Prostate gland (tissue), 2 donors: ENCODE data around the gene PODXL. TPM values are rescaled to one million over a fixed set of nuclear protein-coding genes. Genes with fewer than 3 reads are reported as not detected.
"Not testable (repeated sequence)": the region's sequence is repeated elsewhere in the genome, so short reads cannot be mapped to it uniquely, and the experiment has no call there.

Experiments
- DNase-seq: peaks from one replicate; pipeline ENCODE4 v3.0.0-alpha.2; 2019; ENCODE audit warnings: low spot score
- H3K27ac ChIP-seq, 2 donors: fragments of 200-600 bp; sonication (generic); 2 replicates each; pipeline ENCODE4 v1.5.1; 2017 to 2019
- H3K27me3 ChIP-seq: fragments of 200-600 bp; sonication (generic); replicated peaks from 2 replicates; pipeline ENCODE4 v1.5.1; 2019; ENCODE audit not compliant: insufficient read depth
- H3K36me3 ChIP-seq, 2 donors: fragments of 200-600 bp; sonication (generic); 1 replicate in 1 of 2; 2 replicates in 1 of 2; pipeline versions ENCODE4 v1.5.1 to v1.8.1; 2017 to 2019
- H3K4me1 ChIP-seq: fragments of 200-600 bp; sonication (generic); replicated peaks from 2 replicates; pipeline ENCODE4 v1.5.1; 2019
- H3K4me3 ChIP-seq, 2 donors: fragments of 200-600 bp; sonication (generic); 2 replicates each; pipeline ENCODE4 v1.5.1; 2017 to 2019
- H3K9me3 ChIP-seq: fragments of 200-600 bp; sonication (generic); 2 replicates; pipeline ENCODE4 v1.5.1; 2017
- POLR2A ChIP-seq: fragments of 450-650 bp; IDR thresholded peaks from one replicate; pipeline ENCODE4 v1.6.1; 2016; ENCODE audit warnings: antibody characterized with exemption, mild to moderate bottlenecking
- POLR2AphosphoS5 ChIP-seq: sonication (generic); formaldehyde crosslinking; IDR thresholded peaks from one replicate; pipeline ENCODE4 v1.6.1; 2017; ENCODE audit warnings: antibody characterized with exemption
- WGBS: methylation state at CpG from one replicate; pipeline ENCODE4 v1.1.5; 2018; 5-methylcytosine and 5-hydroxymethylcytosine counted together
- intact Hi-C: fragments of 100-400 bp; cut with DNase I; formaldehyde crosslinking; loops from one replicate; pipeline ENCODE4 v1.14.2; 2022
- total RNA-seq, 2 donors: library from RNA; depleted of rRNA; stranded (reverse); fragments of >200 nt; gene quantifications; one replicate each; pipeline ENCODE4 v1.1.0, GENCODE V29; 2016
- TF ChIP-seq, protein P1 (sequence below), 4 experiments: fragments of 200-600 bp in 2 of 4; fragments of 450-650 bp in 2 of 4; sonication (generic) in 2 of 4; IDR thresholded peaks; 1 replicate in 3 of 4; 2 replicates in 1 of 4; pipeline ENCODE4 v1.5.1; 2016 to 2019; ENCODE audit warnings: antibody characterized with exemption in 4 of 4, mild to moderate bottlenecking in 2 of 4, moderate library complexity in 2 of 4

Gene PODXL
- total RNA-seq, 2 donors from 2014 or later: 17.7 to 19.4 TPM

DNA sequence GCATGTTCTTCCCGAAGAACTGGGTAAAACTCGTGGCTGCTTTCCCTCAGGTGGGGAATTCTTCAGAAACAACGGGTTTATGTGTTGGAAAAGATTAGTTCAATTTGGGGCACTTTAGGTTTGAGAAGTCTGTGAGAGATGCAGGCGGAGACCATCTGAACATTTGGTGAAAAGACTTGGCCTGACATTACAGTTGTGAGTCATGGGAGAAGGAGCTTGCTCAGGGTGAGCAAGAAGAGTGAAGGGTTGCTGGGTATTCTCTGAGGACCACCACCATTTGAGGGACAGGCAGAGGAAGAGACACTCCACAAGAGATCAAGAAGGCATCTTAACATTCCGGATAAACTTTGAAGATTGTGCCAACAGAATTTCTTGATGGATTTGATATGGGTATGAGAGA, 88.6 kb downstream of the PODXL start:
- TF ChIP-seq POLR2A (no peak), POLR2AphosphoS5 (no peak)
- TF ChIP-seq, protein P1, sequence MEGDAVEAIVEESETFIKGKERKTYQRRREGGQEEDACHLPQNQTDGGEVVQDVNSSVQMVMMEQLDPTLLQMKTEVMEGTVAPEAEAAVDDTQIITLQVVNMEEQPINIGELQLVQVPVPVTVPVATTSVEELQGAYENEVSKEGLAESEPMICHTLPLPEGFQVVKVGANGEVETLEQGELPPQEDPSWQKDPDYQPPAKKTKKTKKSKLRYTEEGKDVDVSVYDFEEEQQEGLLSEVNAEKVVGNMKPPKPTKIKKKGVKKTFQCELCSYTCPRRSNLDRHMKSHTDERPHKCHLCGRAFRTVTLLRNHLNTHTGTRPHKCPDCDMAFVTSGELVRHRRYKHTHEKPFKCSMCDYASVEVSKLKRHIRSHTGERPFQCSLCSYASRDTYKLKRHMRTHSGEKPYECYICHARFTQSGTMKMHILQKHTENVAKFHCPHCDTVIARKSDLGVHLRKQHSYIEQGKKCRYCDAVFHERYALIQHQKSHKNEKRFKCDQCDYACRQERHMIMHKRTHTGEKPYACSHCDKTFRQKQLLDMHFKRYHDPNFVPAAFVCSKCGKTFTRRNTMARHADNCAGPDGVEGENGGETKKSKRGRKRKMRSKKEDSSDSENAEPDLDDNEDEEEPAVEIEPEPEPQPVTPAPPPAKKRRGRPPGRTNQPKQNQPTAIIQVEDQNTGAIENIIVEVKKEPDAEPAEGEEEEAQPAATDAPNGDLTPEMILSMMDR (IDR thresholded peaks at IDR 0.05): no peak
- H3K4me1 ChIP-seq: no peaks in the 10 kb centered on the region
- WGBS: 94% methylated on average over 5 of the region's 5 CpGs
- no peak overlapping the region for H3K27ac ChIP-seq
- no peak overlapping the region for H3K4me3 ChIP-seq
- H3K36me3 ChIP-seq: no peaks in the 10 kb centered on the region
- intact Hi-C loops: no loop called here
- no peaks in the 10 kb centered on the region for H3K27me3 ChIP-seq
- DNase-seq: no peak
- no peaks in the 10 kb centered on the region for H3K9me3 ChIP-seq

DNA sequence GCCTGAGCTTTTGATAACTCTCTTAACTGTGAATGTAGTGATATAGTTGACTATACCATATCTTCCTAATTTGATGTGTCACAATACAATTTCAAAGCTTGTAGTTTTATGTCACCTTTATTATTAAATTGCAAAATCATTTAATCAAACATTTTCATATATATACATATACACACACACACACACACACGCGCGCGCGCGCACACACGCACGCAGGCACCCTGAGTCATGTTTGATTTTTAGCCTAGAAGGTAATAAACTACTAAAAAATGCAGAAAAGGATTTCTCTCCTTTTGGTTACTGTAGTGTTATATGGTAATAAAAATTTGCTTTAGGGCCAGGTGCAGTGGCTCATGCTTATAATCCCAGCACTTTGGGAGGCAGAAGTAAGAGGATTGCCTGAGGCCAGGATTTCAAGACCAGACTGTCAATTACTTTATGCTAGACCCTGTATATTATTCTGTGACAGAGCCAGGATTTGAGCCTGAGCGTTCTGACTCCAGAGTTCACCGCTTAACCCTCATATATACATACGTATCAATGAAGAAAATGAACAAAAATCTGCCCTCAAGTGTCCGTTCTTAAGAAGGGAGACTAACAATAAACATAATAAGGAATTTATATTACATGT, 89.6 kb downstream of the PODXL start:
- no peaks in the 10 kb centered on the region for H3K9me3 ChIP-seq
- H3K27ac ChIP-seq: no peak overlapping the region
- H3K4me1 ChIP-seq: no peaks in the 10 kb centered on the region
- no peaks in the 10 kb centered on the region for H3K27me3 ChIP-seq
- no peaks in the 10 kb centered on the region for H3K36me3 ChIP-seq
- H3K4me3 ChIP-seq: no peak overlapping the region
- DNase-seq: no peak
- TF ChIP-seq, protein P1 (IDR thresholded peaks at IDR 0.05): no peak
- no peak for TF ChIP-seq POLR2A
- TF ChIP-seq POLR2AphosphoS5: no peak
- intact Hi-C loops: no loop called here
- 87% methylated on average over 12 of the region's 12 CpGs for WGBS

- intact Hi-C loops: not testable (repeated sequence)
Measured at GRCh38 chr7:131462715-131463114, 93.7 kb downstream of the PODXL start.

DNA sequence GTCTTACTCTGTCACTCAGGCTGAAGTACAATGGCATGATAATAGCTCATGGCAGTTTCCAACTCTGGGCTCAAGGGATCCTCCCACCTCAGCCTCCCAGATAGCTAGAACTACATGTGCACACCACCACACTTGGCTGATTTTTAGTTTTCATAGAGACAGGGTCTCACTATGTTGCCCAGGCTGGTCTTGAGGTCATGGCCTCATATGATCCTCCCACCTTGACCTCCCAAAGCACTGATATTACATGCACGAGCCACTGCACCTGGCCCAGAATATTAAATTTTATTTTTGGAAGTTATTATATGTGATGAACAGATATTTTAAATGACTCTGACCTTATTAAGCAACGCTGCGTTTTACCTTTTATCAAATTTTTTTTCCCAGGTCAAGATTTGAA, 94.4 kb downstream of the PODXL start:
- Histone ChIP-seq H3K4me1 (no peaks in the 10 kb centered on the region), H3K4me3 (no peak overlapping the region), H3K36me3 (no peaks in the 10 kb centered on the region), H3K27ac (no peak overlapping the region), H3K9me3 (no peaks in the 10 kb centered on the region), H3K27me3 (no peaks in the 10 kb centered on the region)
- TF ChIP-seq, protein P1 (IDR thresholded peaks at IDR 0.05): no peak
- TF ChIP-seq POLR2AphosphoS5: no peak
- no peak for TF ChIP-seq POLR2A
- intact Hi-C loops: no loop called here
- DNase-seq: no peak
- WGBS: 81% methylated on average over 3 of the region's 3 CpGs

More at GRCh38 chr7:131462715-131463114, 93.7 kb downstream of the PODXL start:
- H3K4me3 ChIP-seq, DNase-seq, H3K27me3 ChIP-seq, H3K36me3 ChIP-seq, H3K9me3 ChIP-seq, H3K4me1 ChIP-seq, H3K27ac ChIP-seq: not testable (repeated sequence)

DNA sequence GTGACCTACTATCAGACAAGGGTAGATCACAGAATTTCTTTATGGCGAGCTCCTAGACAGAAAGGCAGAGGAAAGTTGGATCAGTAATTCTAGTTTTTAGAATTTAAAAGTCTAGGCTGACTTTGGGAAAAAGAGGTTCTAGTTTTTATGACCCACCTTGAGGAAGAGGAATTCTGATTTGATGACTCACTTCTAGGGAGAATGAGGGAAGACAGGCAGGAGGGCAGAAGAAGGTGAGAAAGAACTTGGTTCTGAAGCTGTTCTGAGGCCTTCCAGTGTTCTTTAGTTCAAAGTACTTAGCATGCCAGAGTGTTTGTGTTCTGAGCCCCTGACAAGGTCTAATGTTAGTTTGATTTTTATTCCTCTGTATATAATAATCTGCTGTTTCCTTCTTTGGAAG, 97.2 kb downstream of the PODXL start:
- no peaks in the 10 kb centered on the region for H3K4me1 ChIP-seq
- no peaks in the 10 kb centered on the region for H3K27me3 ChIP-seq
- 100% methylated on average over 1 of the region's 1 CpG for WGBS
- TF ChIP-seq, protein P1 (IDR thresholded peaks at IDR 0.05): no peak
- TF ChIP-seq POLR2A (no peak), POLR2AphosphoS5 (no peak)
- intact Hi-C loops: no loop called here
- no peak overlapping the region for H3K27ac ChIP-seq
- H3K9me3 ChIP-seq: no peaks in the 10 kb centered on the region
- no peak overlapping the region for H3K4me3 ChIP-seq
- no peaks in the 10 kb centered on the region for H3K36me3 ChIP-seq
- DNase-seq: no peak
